Activated naive CD8-positive, alpha-beta T cell (primary cell): ENCODE measurements around the gene FGFBP3.
A peak's percentile ranks its signal among the peaks of the same experiment; 100 is the strongest.
"Not testable (repeated sequence)": the region's sequence is repeated elsewhere in the genome, so short reads cannot be mapped to it uniquely, and the experiment has no call there.

Experiments
- H3K27ac Mint-ChIP-seq: one replicate; pipeline ENCODE4 v1.8.0; 2021; ENCODE audit warnings: mixed read lengths
- H3K27me3 Mint-ChIP-seq: one replicate; pipeline ENCODE4 v1.8.0; 2021; ENCODE audit warnings: mixed read lengths
- H3K36me3 Mint-ChIP-seq: one replicate; pipeline ENCODE4 v1.8.0; 2021; ENCODE audit warnings: mixed read lengths
- H3K4me1 Mint-ChIP-seq: one replicate; pipeline ENCODE4 v1.8.0; 2021; ENCODE audit warnings: low read depth, mixed read lengths
- H3K4me3 Mint-ChIP-seq: one replicate; pipeline ENCODE4 v1.8.0; 2021; ENCODE audit warnings: mild to moderate bottlenecking, mixed read lengths
- H3K9me3 Mint-ChIP-seq: one replicate; pipeline ENCODE4 v1.8.0; 2021; ENCODE audit warnings: low read depth, mixed read lengths

FGFBP3 gene

DNA sequence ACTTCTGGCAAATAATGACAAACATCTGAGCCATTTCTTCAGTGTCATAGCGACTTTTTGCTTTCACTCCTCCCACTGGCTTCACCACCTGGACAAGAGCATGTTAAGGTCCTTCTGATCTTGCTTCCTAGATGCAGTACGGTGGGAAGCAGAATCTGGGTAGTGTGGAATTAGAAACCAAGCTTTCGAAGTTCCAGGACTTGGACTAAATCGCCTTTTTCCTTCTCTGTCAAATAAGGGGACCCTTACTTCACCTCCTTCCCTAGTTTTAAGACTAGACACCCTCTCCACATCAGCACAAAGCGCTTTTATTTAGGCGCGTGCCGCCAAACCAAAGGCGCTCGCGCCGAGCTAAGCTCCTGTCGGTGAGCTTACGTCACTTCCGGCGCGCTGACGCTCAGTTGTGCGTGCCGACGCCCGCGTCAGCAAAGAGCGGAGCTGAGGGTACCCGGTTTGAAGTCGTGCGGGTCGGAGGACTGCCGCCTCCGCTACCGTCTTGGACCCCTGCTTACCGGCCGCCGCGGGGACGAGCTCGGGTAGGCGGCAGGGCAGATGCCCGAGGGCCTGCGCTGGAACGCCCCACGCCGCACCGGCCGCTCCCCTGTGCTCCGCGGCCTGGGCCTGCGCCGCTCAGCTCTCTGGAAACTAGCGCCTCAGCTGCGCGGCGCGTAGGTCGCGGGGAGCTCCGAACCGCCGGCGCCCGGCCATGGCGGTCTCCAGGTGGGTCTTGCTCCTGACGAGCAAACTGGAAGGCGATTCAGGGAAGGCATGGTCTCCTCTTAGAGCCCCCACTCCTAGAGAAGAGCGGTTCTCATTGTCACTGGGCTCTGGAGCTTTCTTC lies 14.3 kb upstream of the FGFBP3 start, which contains the start of gene BTAF1:
BTAF1 (plus strand) TSS at position 400 of the 841 bp plus-strand sequence; CDS start at position 707, 307 bp downstream.
- peak within 1 kb of the TSS; percentile 96 for H3K27ac Mint-ChIP-seq
- peak within 1 kb of the TSS; percentile 97 for H3K4me3 Mint-ChIP-seq
- H3K36me3 Mint-ChIP-seq, result peaks cover 8% of the 10 kb centered on the region
- H3K27me3 Mint-ChIP-seq, result peaks cover 1% of the 10 kb centered on the region
- no peaks in the 10 kb centered on the region for H3K9me3 Mint-ChIP-seq
- H3K4me1 Mint-ChIP-seq, result peaks cover 52% of the 10 kb centered on the region

- Mint-ChIP-seq H3K4me1 (peaks cover 18% of the 10 kb centered on the region), H3K27ac (no peak overlapping the region), H3K36me3 (peaks cover 2% of the 10 kb centered on the region), H3K9me3 (no peaks in the 10 kb centered on the region), H3K4me3 (no peak overlapping the region), H3K27me3 (peaks cover 19% of the 10 kb centered on the region)
Observed at GRCh38 chr10:91919651-91920050, 10.4 kb upstream of the FGFBP3 start.

- H3K4me1 Mint-ChIP-seq, result peaks cover 25% of the 10 kb centered on the region
- H3K36me3 Mint-ChIP-seq, result no peaks in the 10 kb centered on the region
- no peak overlapping the region for H3K4me3 Mint-ChIP-seq
- H3K9me3 Mint-ChIP-seq, result no peaks in the 10 kb centered on the region
- H3K27me3 Mint-ChIP-seq, result peaks cover 6% of the 10 kb centered on the region
- H3K27ac Mint-ChIP-seq, result no peak overlapping the region
Observed at GRCh38 chr10:91910467-91910866, 1.2 kb upstream of the FGFBP3 start.

- Mint-ChIP-seq H3K4me3 (peak overlapping the region; percentile 93), H3K36me3 (no peaks in the 10 kb centered on the region), H3K27me3 (peaks cover 2% of the 10 kb centered on the region), H3K9me3 (no peaks in the 10 kb centered on the region), H3K27ac (peak overlapping the region; percentile 95), H3K4me1 (peaks cover 25% of the 10 kb centered on the region)
Observed at GRCh38 chr10:91908337-91909116, 759 bp downstream of the FGFBP3 start.

GRCh38 chr10:91907914-91908336 lies 1.4 kb downstream of the FGFBP3 start:
- no peaks in the 10 kb centered on the region for H3K36me3 Mint-ChIP-seq
- H3K27me3 Mint-ChIP-seq, result peaks cover 2% of the 10 kb centered on the region
- peak overlapping the region; percentile 91 for H3K27ac Mint-ChIP-seq

DNA sequence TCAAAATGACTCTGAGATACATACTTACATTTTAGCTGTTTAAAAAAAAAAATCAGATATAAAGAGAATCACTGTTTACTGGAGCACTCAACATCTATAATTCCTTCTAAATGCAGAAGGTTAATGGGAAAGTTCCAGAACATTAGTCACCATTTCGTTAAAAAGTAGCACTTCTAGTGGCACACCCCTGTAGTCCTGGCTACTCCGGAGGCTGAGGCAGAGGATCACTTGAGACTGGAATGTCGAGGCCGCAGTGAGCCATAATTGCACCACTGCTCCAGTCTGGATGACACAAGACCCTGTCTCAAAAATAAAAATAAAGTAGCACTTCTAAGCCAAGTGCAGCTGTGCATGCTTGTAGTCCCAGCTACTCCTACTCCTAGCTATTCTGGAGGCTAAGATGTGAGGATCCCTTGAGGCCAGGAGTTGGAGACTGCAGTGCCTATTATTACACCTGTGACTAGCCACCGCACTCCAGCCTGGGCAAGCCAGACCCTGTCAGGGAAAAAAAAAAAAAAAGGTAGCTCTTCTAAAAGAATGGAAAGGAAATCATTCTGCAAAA lies 2.2 kb downstream of the FGFBP3 start:
- Mint-ChIP-seq H3K27me3 (no peaks in the 10 kb centered on the region), H3K27ac (peak overlapping the region; percentile 91), H3K9me3 (no peaks in the 10 kb centered on the region), H3K4me1 (peaks cover 29% of the 10 kb centered on the region), H3K36me3 (no peaks in the 10 kb centered on the region), H3K4me3 (peak overlapping the region; percentile 91)

More at GRCh38 chr10:91907914-91908336, 1.4 kb downstream of the FGFBP3 start:
- H3K4me1 Mint-ChIP-seq, result peaks cover 25% of the 10 kb centered on the region
- peak overlapping the region; percentile 91 for H3K4me3 Mint-ChIP-seq
- no peaks in the 10 kb centered on the region for H3K9me3 Mint-ChIP-seq

DNA sequence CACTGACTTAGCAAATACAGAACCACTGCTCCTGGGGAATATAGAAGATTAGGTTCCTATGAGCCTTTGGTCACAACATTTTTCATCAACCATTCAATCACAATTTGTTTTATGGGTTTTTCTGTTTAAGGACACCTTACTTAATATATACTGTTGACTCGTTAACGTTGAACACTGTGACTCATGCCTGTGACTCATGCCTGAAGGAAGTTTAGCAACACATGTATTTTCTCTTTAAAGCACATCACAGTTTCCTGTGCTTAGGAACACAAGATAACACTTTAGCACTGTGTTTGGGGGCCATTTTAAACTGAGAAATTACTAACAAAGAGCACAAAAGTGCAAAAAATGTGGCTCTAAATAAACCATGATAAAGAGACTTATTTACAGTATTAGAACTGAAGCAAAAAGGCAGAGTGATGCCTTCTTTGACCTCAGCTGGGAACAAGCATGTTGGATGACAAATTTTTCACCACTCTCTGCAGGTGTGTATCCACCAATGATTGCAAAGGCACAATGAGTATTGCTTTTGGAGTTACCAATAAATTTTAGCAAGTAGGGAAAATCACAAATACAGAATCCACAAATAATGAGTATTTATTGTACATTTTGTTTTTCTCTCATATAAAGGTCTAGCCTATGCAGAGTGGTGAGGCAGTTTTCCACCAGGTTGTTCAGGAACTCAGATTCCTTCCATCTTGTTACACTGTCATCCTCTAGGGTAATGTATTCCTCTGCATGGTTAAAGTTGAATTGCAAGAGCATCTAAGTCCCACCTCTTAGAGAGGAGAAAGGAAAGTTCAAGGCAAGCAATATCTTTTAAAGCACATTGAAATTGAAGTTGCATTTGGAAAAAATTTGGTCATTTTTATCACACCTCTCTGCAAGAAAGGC lies 7.3 kb downstream of the FGFBP3 start:
- Mint-ChIP-seq H3K4me1 (peaks cover 25% of the 10 kb centered on the region), H3K4me3 (peak overlapping the region; percentile 1), H3K27ac (peak overlapping the region; percentile 94), H3K27me3 (peaks cover 2% of the 10 kb centered on the region), H3K9me3 (no peaks in the 10 kb centered on the region), H3K36me3 (no peaks in the 10 kb centered on the region)

GRCh38 chr10:91897421-91897820 lies 11.9 kb downstream of the FGFBP3 start:
- Mint-ChIP-seq H3K36me3 (no peaks in the 10 kb centered on the region), H3K4me3 (no peak overlapping the region), H3K27ac (no peak overlapping the region), H3K9me3 (no peaks in the 10 kb centered on the region), H3K27me3 (peaks cover 9% of the 10 kb centered on the region), H3K4me1 (peaks cover 16% of the 10 kb centered on the region)

GRCh38 chr10:91896212-91896756 lies 13.0 kb downstream of the FGFBP3 start:
- Mint-ChIP-seq H3K27me3 (peaks cover 10% of the 10 kb centered on the region), H3K4me3 (no peak overlapping the region), H3K9me3 (no peaks in the 10 kb centered on the region), H3K27ac (no peak overlapping the region), H3K36me3 (no peaks in the 10 kb centered on the region), H3K4me1 (peaks cover 4% of the 10 kb centered on the region)

GRCh38 chr10:91894261-91894685 lies 15.0 kb downstream of the FGFBP3 start:
- H3K27me3 Mint-ChIP-seq, result peaks cover 13% of the 10 kb centered on the region
- not testable (repeated sequence) for H3K27ac Mint-ChIP-seq, H3K36me3 Mint-ChIP-seq, H3K4me3 Mint-ChIP-seq, H3K4me1 Mint-ChIP-seq, H3K9me3 Mint-ChIP-seq

GRCh38 chr10:91893051-91893450 lies 16.2 kb downstream of the FGFBP3 start:
- H3K9me3 Mint-ChIP-seq, result no peaks in the 10 kb centered on the region
- no peak overlapping the region for H3K27ac Mint-ChIP-seq
- H3K4me3 Mint-ChIP-seq, result no peak overlapping the region
- no peaks in the 10 kb centered on the region for H3K36me3 Mint-ChIP-seq
- H3K4me1 Mint-ChIP-seq, result peaks cover 3% of the 10 kb centered on the region
- H3K27me3 Mint-ChIP-seq, result peaks cover 13% of the 10 kb centered on the region

- H3K27ac Mint-ChIP-seq, result no peak overlapping the region
- H3K36me3 Mint-ChIP-seq, result no peaks in the 10 kb centered on the region
- peaks cover 9% of the 10 kb centered on the region for H3K27me3 Mint-ChIP-seq
- no peaks in the 10 kb centered on the region for H3K9me3 Mint-ChIP-seq
- no peak overlapping the region for H3K4me3 Mint-ChIP-seq
- peaks cover 11% of the 10 kb centered on the region for H3K4me1 Mint-ChIP-seq
Observed at GRCh38 chr10:91891125-91892001, 17.9 kb downstream of the FGFBP3 start.
